Thyroid gland (tissue), 4 donors: Measurements from ENCODE around the gene CAP1. TPM values are rescaled to one million over a fixed set of nuclear protein-coding genes. Genes with fewer than 3 reads are reported as not detected.
A peak's percentile ranks its signal among the peaks of the same experiment; 100 is the strongest.

Source experiments
- DNase-seq, 2 donors: peaks; one replicate each; pipeline ENCODE4 v3.0.0-alpha.2; 2019
- H3K27ac ChIP-seq, 3 donors: fragments of 200-600 bp; sonication (generic); 1 replicate in 2 of 3; 2 replicates in 1 of 3; pipeline ENCODE4 v1.5.1; 2016 to 2019; ENCODE audit warnings: mild to moderate bottlenecking in 1 of 3, moderate library complexity in 1 of 3
- H3K27me3 ChIP-seq: fragments of 200-600 bp; sonication (generic); one replicate; pipeline ENCODE4 v1.5.1; 2019
- H3K36me3 ChIP-seq, 2 donors: fragments of 200-600 bp; sonication (generic); one replicate each; pipeline ENCODE4 v1.5.1; 2016 to 2019
- H3K4me1 ChIP-seq, 2 donors: fragments of 200-600 bp; sonication (generic); one replicate each; pipeline ENCODE4 v1.5.1; 2017 to 2019
- H3K4me3 ChIP-seq, 3 donors: fragments of 200-600 bp; sonication (generic); replicated peaks in 1 of 3; 1 replicate in 2 of 3; 2 replicates in 1 of 3; pipeline ENCODE4 v1.5.1; 2016; ENCODE audit warnings: mild to moderate bottlenecking in 1 of 3
- H3K9me3 ChIP-seq: fragments of 200-600 bp; sonication (generic); one replicate; pipeline ENCODE4 v1.5.1; 2017
- POLR2A ChIP-seq, 2 donors: fragments of 450-650 bp; IDR thresholded peaks; one replicate each; pipeline ENCODE4 v1.6.1; 2017; ENCODE audit warnings: antibody characterized with exemption in 2 of 2, mild to moderate bottlenecking in 2 of 2, moderate library complexity in 1 of 2
- WGBS, 2 donors: methylation state at CpG; one replicate each; pipeline ENCODE4 v1.1.5; 2017; 5-methylcytosine and 5-hydroxymethylcytosine counted together
- intact Hi-C: fragments of 100-400 bp; cut with DNase I; formaldehyde crosslinking; loops from one replicate; pipeline ENCODE4 v1.15.1; 2023
- total RNA-seq, 4 donors: library from RNA; depleted of rRNA; stranded (reverse); fragments of >200 nt; gene quantifications; one replicate each; pipeline ENCODE4 v1.2.3, GENCODE V29; 2016
- TF ChIP-seq, protein P1 (sequence below), 6 experiments: fragments of 200-600 bp in 3 of 6; fragments of 450-650 bp in 3 of 6; sonication (generic) in 3 of 6; IDR thresholded peaks; one replicate each; pipeline ENCODE4 v1.5.1; 2016 to 2019; ENCODE audit warnings: antibody characterized with exemption in 6 of 6, mild to moderate bottlenecking in 2 of 6, inconsistent platforms in 1 of 6, moderate library complexity in 1 of 6

Gene CAP1
- total RNA-seq, 4 donors from 2014 or later, result 204 to 247 (median 227) TPM

- no peak for DNase-seq
- TF ChIP-seq, protein P1, sequence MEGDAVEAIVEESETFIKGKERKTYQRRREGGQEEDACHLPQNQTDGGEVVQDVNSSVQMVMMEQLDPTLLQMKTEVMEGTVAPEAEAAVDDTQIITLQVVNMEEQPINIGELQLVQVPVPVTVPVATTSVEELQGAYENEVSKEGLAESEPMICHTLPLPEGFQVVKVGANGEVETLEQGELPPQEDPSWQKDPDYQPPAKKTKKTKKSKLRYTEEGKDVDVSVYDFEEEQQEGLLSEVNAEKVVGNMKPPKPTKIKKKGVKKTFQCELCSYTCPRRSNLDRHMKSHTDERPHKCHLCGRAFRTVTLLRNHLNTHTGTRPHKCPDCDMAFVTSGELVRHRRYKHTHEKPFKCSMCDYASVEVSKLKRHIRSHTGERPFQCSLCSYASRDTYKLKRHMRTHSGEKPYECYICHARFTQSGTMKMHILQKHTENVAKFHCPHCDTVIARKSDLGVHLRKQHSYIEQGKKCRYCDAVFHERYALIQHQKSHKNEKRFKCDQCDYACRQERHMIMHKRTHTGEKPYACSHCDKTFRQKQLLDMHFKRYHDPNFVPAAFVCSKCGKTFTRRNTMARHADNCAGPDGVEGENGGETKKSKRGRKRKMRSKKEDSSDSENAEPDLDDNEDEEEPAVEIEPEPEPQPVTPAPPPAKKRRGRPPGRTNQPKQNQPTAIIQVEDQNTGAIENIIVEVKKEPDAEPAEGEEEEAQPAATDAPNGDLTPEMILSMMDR (IDR thresholded peaks at IDR 0.05), result no peak
- no peak for TF ChIP-seq POLR2A (IDR thresholded peaks at IDR 0.05)
- H3K27me3 ChIP-seq, result no peaks in the 10 kb centered on the region
- H3K36me3 ChIP-seq, result peaks cover 12 to 26% of the 10 kb centered on the region in 2 donors
- peaks cover 24 to 59% of the 10 kb centered on the region in 2 donors for H3K4me1 ChIP-seq
- no peaks in the 10 kb centered on the region for H3K9me3 ChIP-seq
- no peak overlapping the region for H3K4me3 ChIP-seq
- WGBS, 2 donors, result 93 to 100% methylated on average over 1 of the region's 1 CpG
- H3K27ac ChIP-seq, result peak overlapping the region in 2 of 3 donors; percentile 14 to 41
- intact Hi-C loops, result no loop called here
Measured at GRCh38 chr1:40058097-40058452, 17.5 kb downstream of the CAP1 start.

DNA sequence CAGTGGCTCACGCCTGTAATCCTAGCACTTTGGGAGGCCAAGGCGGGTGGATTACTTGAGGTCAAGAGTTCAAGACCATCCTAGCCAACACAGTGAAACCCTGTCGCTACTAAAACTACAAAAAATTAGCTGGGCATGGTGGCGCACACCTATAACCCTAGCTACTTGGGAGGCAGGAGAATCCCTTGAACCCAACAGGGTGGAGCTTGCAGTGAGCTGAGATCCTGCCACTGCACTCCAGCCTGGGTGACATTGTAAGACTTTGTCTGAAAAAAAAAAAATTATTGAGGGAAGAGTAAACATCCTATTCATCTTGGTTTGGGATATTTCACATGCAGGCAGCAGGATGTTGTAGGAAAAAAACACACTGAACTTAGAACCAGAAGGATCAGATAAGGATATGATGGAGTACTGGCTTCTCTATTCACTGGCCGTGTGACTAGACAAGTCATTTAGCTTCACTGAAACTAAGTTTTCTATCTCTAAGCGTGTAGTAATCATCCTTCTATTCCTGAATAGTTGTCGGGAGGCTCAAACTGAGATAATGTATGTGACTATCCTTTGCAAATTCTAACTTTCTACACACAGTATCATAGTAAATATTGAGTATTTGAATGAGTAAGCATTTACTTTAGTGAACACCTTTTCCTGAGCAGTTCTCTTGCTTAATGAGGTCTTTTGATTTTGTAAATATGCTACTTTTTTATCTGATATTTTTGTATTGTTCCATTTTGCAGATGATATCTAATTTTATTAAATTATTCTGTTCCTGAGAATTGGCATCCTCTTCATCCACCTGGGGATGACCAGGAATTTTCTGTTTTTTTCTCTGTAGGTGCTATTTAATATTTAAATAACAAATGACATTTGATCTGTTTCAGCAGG is 18.2 kb downstream of the CAP1 start:
- WGBS, 2 donors, result 84 to 85% methylated on average over 7 of the region's 7 CpGs
- Histone ChIP-seq H3K27ac (peak overlapping the region in 2 of 3 donors; percentile 41 to 46), H3K4me3 (no peak overlapping the region), H3K4me1 (peaks cover 24 to 59% of the 10 kb centered on the region in 2 donors), H3K9me3 (no peaks in the 10 kb centered on the region), H3K27me3 (no peaks in the 10 kb centered on the region), H3K36me3 (peaks cover 18 to 30% of the 10 kb centered on the region in 2 donors)
- TF ChIP-seq, protein P1 (IDR thresholded peaks at IDR 0.05), result no peak
- no peak for TF ChIP-seq POLR2A (IDR thresholded peaks at IDR 0.05)
- intact Hi-C loops, result no loop called here
- DNase-seq, result no peak

DNA sequence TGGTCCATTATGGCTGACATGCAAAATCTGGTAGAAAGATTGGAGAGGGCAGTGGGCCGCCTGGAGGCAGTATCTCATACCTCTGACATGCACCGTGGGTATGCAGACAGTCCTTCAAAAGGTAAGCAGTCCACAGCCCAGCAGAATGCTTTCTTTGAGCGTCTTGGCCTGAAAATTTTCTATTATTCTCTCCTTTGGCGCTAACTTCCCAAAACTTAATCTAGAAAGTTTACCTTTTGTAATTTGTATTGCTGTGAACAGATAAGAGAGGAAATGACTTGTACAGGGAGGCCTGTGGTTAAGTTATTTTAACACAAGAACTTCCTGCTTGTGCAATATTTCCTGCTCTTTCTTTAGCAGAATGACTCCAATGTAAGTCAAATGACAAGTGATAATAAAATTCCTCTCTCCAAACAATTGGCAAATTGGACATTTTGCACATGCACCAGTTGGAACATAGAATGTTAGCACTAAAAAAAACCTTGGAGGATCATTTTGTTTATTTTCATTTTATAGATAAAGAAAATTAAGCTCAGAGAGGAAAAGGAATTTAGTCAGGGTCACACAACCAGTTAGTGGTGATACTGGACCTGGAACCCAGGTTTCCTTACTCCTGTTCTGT is 18.9 kb downstream of the CAP1 start:
- H3K9me3 ChIP-seq, result no peaks in the 10 kb centered on the region
- DNase-seq, result no peak
- peaks cover 24 to 56% of the 10 kb centered on the region in 2 donors for H3K4me1 ChIP-seq
- peaks cover 23 to 37% of the 10 kb centered on the region in 2 donors for H3K36me3 ChIP-seq
- intact Hi-C loops, result no loop called here
- no peaks in the 10 kb centered on the region for H3K27me3 ChIP-seq
- TF ChIP-seq, protein P1 (IDR thresholded peaks at IDR 0.05), result no peak
- TF ChIP-seq POLR2A (IDR thresholded peaks at IDR 0.05), result no peak
- H3K4me3 ChIP-seq, result no peak overlapping the region
- WGBS, 2 donors, result 54 to 70% methylated on average over 4 of the region's 4 CpGs
- H3K27ac ChIP-seq, result peak overlapping the region; percentile 12 to 67 (median 53)

DNA sequence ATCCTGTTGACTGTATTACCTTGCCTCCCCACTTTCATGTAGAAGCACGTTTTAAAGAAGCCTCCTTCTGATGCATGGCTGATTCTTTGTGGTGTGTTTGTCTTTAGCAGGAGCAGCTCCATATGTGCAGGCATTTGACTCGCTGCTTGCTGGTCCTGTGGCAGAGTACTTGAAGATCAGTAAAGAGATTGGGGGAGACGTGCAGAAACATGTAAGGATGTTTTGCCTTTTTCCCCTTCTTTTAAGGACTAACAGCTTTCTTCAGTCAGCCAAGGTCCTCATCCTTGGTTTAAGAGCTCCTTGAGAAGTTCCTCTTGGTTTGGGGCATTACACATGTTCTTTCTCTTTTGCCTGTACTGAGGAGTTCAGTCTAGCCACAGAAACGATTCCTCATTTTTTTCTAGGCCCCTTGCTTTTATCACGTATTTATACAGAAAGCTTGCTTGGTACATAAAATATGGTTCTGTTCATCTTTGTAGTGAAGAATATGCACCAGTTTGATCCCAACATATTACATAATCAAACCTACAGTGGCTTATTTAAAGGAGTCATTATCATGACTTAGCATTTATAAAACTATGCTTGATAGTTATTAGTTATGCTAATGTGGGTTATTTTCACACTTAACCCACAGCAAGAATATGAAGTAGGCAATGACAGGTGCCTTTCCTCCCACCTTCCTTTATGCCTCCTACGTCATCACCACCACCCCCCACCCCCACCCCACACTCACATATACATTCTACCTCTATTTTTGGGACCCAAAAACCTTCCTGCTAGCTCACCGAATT is 19.6 kb downstream of the CAP1 start:
- DNase-seq, result no peak
- Histone ChIP-seq H3K36me3 (peaks cover 30 to 44% of the 10 kb centered on the region in 2 donors), H3K4me1 (peaks cover 24 to 51% of the 10 kb centered on the region in 2 donors), H3K9me3 (no peaks in the 10 kb centered on the region), H3K27ac (peak overlapping the region; percentile 12 to 67 (median 53)), H3K4me3 (no peak overlapping the region), H3K27me3 (no peaks in the 10 kb centered on the region)
- 48 to 50% methylated on average over 7 of the region's 7 CpGs for WGBS, 2 donors
- TF ChIP-seq, protein P1 (IDR thresholded peaks at IDR 0.05), result no peak
- no peak for TF ChIP-seq POLR2A (IDR thresholded peaks at IDR 0.05)
- intact Hi-C loops, result no loop called here
